Mesenchymal stem cell (in vitro differentiated cells and primary cell): ENCODE measurements around the gene IMMP2L.

Source experiments
- DNase-seq: peaks from one replicate; pipeline ENCODE4 v3.0.0-alpha.2; 2013
- H2AFZ ChIP-seq: one replicate; pipeline ENCODE4 v1.6.1; 2013; ENCODE audit warnings: low read depth, mild to moderate bottlenecking, control low read depth, inconsistent platforms, low read length, moderate library complexity
- H2AK5ac ChIP-seq: 2 replicates; pipeline ENCODE4 v1.6.1; 2013; ENCODE audit warnings: low read length, moderate library complexity, mild to moderate bottlenecking, inconsistent platforms; ENCODE audit not compliant: severe bottlenecking
- H2BK120ac ChIP-seq: one replicate; pipeline ENCODE4 v1.6.1; 2013; ENCODE audit warnings: low read depth, mild to moderate bottlenecking, inconsistent platforms, low read length, moderate library complexity
- H2BK12ac ChIP-seq, 2 experiments: one replicate each; pipeline ENCODE4 v1.6.1; 2013; ENCODE audit warnings: inconsistent platforms in 2 of 2, low read length in 2 of 2, mild to moderate bottlenecking in 2 of 2, moderate library complexity in 2 of 2, control low read depth in 1 of 2
- H2BK15ac ChIP-seq: one replicate; pipeline ENCODE4 v1.6.1; 2013; ENCODE audit warnings: mild to moderate bottlenecking, low read depth, inconsistent platforms; ENCODE audit not compliant: poor library complexity, severe bottlenecking
- H2BK5ac ChIP-seq: 2 replicates; pipeline ENCODE4 v1.6.1; 2013; ENCODE audit warnings: low read depth, mild to moderate bottlenecking, low read length, control low read depth, inconsistent platforms; ENCODE audit not compliant: poor library complexity, severe bottlenecking
- H3K14ac ChIP-seq, 2 experiments: one replicate each; pipeline ENCODE4 v1.6.1; 2013; ENCODE audit warnings: inconsistent platforms in 2 of 2, low read length in 2 of 2, control low read depth in 1 of 2, mild to moderate bottlenecking in 1 of 2, moderate library complexity in 1 of 2
- H3K18ac ChIP-seq, 2 experiments: one replicate each; pipeline ENCODE4 v1.6.1; 2013; ENCODE audit warnings: inconsistent platforms in 2 of 2, low read length in 2 of 2, control low read depth in 1 of 2, low read depth in 1 of 2, mild to moderate bottlenecking in 1 of 2
- H3K23ac ChIP-seq, 2 experiments: one replicate each; pipeline ENCODE4 v1.6.1; 2013; ENCODE audit warnings: inconsistent platforms in 2 of 2, low read length in 2 of 2, mild to moderate bottlenecking in 2 of 2, moderate library complexity in 2 of 2, control low read depth in 1 of 2
- H3K27ac ChIP-seq: 2 replicates; pipeline ENCODE4 v1.5.1; 2013; ENCODE audit warnings: mild to moderate bottlenecking, moderate library complexity, low read length, control low read depth, inconsistent platforms; ENCODE audit not compliant: poor library complexity, severe bottlenecking
- H3K27me3 ChIP-seq, 2 experiments: 2 replicates each; pipeline versions ENCODE4 v1.6.1 to v1.7.0; 2013; ENCODE audit warnings: low read length in 2 of 2, mild to moderate bottlenecking in 2 of 2, moderate library complexity in 2 of 2, control low read depth in 1 of 2, inconsistent platforms in 1 of 2; ENCODE audit not compliant: control insufficient read depth in 1 of 2, insufficient read depth in 1 of 2
- H3K36me3 ChIP-seq, 2 experiments: 2 replicates each; pipeline versions ENCODE4 v1.6.1 to v1.7.0; 2013; ENCODE audit warnings: low read length in 2 of 2, control low read depth in 1 of 2, inconsistent platforms in 1 of 2, low read depth in 1 of 2, mild to moderate bottlenecking in 1 of 2; ENCODE audit not compliant: insufficient read depth in 2 of 2, control insufficient read depth in 1 of 2
- H3K4ac ChIP-seq, 2 experiments: one replicate each; pipeline ENCODE4 v1.6.1; 2013; ENCODE audit warnings: inconsistent platforms in 2 of 2, low read length in 2 of 2, mild to moderate bottlenecking in 2 of 2, moderate library complexity in 2 of 2, control low read depth in 1 of 2, low read depth in 1 of 2
- H3K4me1 ChIP-seq: 2 replicates; pipeline ENCODE4 v1.6.1; 2013; ENCODE audit warnings: low read depth, low read length, control low read depth; ENCODE audit not compliant: control insufficient read depth, insufficient read depth
- H3K4me2 ChIP-seq: 2 replicates; pipeline ENCODE4 v1.6.1; 2013; ENCODE audit warnings: low read length, mild to moderate bottlenecking, inconsistent platforms; ENCODE audit not compliant: poor library complexity, severe bottlenecking
- H3K4me3 ChIP-seq, 2 experiments: 2 replicates each; pipeline versions ENCODE4 v1.5.1 to v1.7.0; 2013; ENCODE audit warnings: low read length in 2 of 2, mild to moderate bottlenecking in 2 of 2, control low read depth in 1 of 2, low read depth in 1 of 2; ENCODE audit not compliant: insufficient read depth in 1 of 2
- H3K79me1 ChIP-seq: replicated peaks from 2 replicates; pipeline ENCODE4 v1.6.1; 2013; ENCODE audit warnings: mild to moderate bottlenecking, control low read depth, low read length, inconsistent platforms; ENCODE audit not compliant: poor library complexity, severe bottlenecking
- H3K9ac ChIP-seq: 2 replicates; pipeline ENCODE4 v1.7.0; 2013; ENCODE audit warnings: mild to moderate bottlenecking, low read length, moderate library complexity
- H3K9me3 ChIP-seq: 2 replicates; pipeline ENCODE4 v1.7.0; 2013; ENCODE audit warnings: mild to moderate bottlenecking, low read length; ENCODE audit not compliant: control insufficient read depth
- H4K8ac ChIP-seq: one replicate; pipeline ENCODE4 v1.6.1; 2013; ENCODE audit warnings: inconsistent platforms, mild to moderate bottlenecking, low read length, moderate library complexity
- H4K91ac ChIP-seq: one replicate; pipeline ENCODE4 v1.6.1; 2013; ENCODE audit warnings: mild to moderate bottlenecking, low read length, inconsistent platforms
- WGBS: methylation state at CpG from one replicate; pipeline ENCODE4 v1.1.7; 2013; ENCODE audit warnings: mixed read lengths; 5-methylcytosine and 5-hydroxymethylcytosine counted together

Gene IMMP2L

DNA sequence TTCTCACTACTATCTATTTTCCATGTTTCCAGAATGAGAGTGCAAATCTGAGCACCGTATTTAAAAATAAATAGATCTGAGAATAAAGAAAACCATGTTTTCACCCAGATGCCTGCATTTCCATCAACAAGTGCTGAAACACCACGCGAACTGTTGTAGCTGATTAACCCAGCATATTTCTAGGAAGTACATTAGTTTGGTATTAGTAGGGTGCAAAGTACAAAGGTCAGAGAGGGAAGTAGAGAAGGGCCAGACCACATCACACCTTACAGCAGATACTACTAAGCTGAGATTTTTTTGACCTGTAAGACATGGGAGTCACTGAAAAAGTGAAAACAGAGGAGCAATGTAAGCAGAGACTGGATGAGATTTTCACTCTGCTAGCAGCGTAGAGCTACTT lies 181.3 kb downstream of the IMMP2L start:
- no peak overlapping the region for H2BK120ac ChIP-seq
- no peak overlapping the region for H2AFZ ChIP-seq
- no peak overlapping the region for H3K4me2 ChIP-seq
- H3K9me3 ChIP-seq = no peaks in the 10 kb centered on the region
- no peaks in the 10 kb centered on the region for H3K4me1 ChIP-seq
- H2BK5ac ChIP-seq = no peak overlapping the region
- no peak for DNase-seq
- no peak overlapping the region for H3K23ac ChIP-seq
- H3K14ac ChIP-seq = no peak overlapping the region
- H3K27ac ChIP-seq = no peak overlapping the region
- H2BK12ac ChIP-seq = no peak overlapping the region
- H3K36me3 ChIP-seq = no peaks in the 10 kb centered on the region
- H2BK15ac ChIP-seq = no peak overlapping the region
- no peak overlapping the region for H4K8ac ChIP-seq
- no peak overlapping the region for H4K91ac ChIP-seq
- no peaks in the 10 kb centered on the region for H3K79me1 ChIP-seq
- H3K9ac ChIP-seq = no peak overlapping the region
- WGBS = 100% methylated on average over 1 of the region's 4 CpGs
- H2AK5ac ChIP-seq = no peak overlapping the region
- no peak overlapping the region for H3K4me3 ChIP-seq
- no peaks in the 10 kb centered on the region for H3K27me3 ChIP-seq
- no peak overlapping the region for H3K18ac ChIP-seq
- no peak overlapping the region for H3K4ac ChIP-seq

DNA sequence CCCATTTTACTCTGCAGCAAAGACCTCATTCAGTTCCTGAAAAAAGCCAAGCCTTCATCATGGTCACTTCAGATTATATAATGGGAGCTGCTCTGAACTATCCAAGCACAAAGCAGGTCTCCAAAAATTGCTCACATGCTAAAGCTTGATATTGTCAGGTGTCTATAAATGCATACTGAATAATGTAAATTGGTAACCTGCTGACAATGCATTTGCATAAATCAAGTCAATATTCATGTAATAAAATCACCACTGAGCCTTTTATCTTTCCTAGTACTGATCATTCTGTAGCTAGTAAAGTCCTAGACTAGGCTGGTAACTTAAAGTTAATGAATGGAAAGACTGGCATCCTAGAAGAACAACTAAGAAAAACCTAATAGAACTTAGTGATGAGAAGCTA lies 188.3 kb downstream of the IMMP2L start:
- Histone ChIP-seq H2BK15ac (no peak overlapping the region), H3K4me3 (no peak overlapping the region), H2AK5ac (no peak overlapping the region), H3K23ac (no peak overlapping the region), H3K4me1 (no peaks in the 10 kb centered on the region), H2BK120ac (no peak overlapping the region), H3K27ac (no peak overlapping the region), H2BK5ac (no peak overlapping the region), H3K79me1 (no peaks in the 10 kb centered on the region), H4K91ac (no peak overlapping the region), H4K8ac (no peak overlapping the region), H3K18ac (no peak overlapping the region), H3K27me3 (no peaks in the 10 kb centered on the region), H2AFZ (no peak overlapping the region), H3K14ac (no peak overlapping the region), H3K4ac (no peak overlapping the region), H3K4me2 (no peak overlapping the region), H3K9me3 (no peaks in the 10 kb centered on the region), H2BK12ac (no peak overlapping the region), H3K36me3 (no peaks in the 10 kb centered on the region), H3K9ac (no peak overlapping the region)
- DNase-seq = no peak

DNA sequence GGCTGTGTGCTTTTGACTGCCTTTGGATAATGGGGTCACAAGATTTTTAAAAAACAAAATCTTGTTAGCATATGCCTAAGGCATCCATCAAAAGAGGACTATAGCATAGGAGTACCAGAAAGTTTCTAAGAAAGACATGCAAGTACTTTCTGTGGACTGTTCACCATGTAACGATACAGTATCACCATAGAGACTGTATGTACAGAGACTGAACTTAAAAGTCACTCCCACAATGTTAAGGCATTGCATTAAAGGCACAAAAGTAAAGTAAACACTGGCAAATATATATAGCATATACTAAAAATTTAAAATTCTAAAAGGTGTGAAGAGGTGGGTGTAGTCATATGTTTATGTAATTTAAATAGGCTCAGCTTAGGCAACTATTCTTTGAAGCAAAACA lies 190.9 kb downstream of the IMMP2L start:
- Histone ChIP-seq H3K27ac (no peak overlapping the region), H3K14ac (no peak overlapping the region), H3K4me2 (no peak overlapping the region), H3K4me3 (no peak overlapping the region), H2BK120ac (no peak overlapping the region), H2BK12ac (no peak overlapping the region), H4K8ac (no peak overlapping the region), H3K23ac (no peak overlapping the region), H3K4ac (no peak overlapping the region), H2BK15ac (no peak overlapping the region), H2BK5ac (no peak overlapping the region), H3K36me3 (no peaks in the 10 kb centered on the region), H3K27me3 (no peaks in the 10 kb centered on the region), H4K91ac (no peak overlapping the region), H2AK5ac (no peak overlapping the region), H3K9ac (no peak overlapping the region), H3K9me3 (no peaks in the 10 kb centered on the region), H3K79me1 (no peaks in the 10 kb centered on the region), H2AFZ (no peak overlapping the region), H3K4me1 (no peaks in the 10 kb centered on the region), H3K18ac (no peak overlapping the region)
- 86% methylated on average over 1 of the region's 1 CpG for WGBS
- no peak for DNase-seq

DNA sequence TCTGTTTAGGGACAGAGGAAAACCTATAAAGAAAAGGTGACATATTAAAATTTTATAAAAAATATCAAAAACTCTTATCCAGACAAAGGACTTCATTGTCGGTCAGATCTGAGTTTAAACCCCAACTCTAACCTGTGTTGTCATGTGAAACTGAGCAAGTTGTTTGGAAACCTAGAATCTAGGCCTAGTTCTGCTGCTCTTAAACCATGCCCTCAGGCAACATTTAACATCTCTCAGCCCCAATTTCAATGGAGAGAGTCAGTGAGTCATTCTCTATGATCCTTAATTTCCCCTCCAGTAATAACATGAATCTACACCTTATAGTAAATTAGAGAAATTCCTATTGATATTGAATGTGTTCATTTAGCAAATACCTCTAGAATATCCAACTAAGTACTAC lies 192.3 kb downstream of the IMMP2L start:
- Histone ChIP-seq H4K8ac (no peak overlapping the region), H3K79me1 (no peaks in the 10 kb centered on the region), H4K91ac (no peak overlapping the region), H3K4me1 (no peaks in the 10 kb centered on the region), H3K27me3 (no peaks in the 10 kb centered on the region), H2BK5ac (no peak overlapping the region), H2BK15ac (no peak overlapping the region), H3K9ac (no peak overlapping the region), H3K9me3 (no peaks in the 10 kb centered on the region), H3K27ac (no peak overlapping the region), H2AFZ (no peak overlapping the region), H3K23ac (no peak overlapping the region), H3K18ac (no peak overlapping the region), H3K14ac (no peak overlapping the region), H3K4me3 (no peak overlapping the region), H2AK5ac (no peak overlapping the region), H3K4me2 (no peak overlapping the region), H2BK120ac (no peak overlapping the region), H3K36me3 (no peaks in the 10 kb centered on the region), H3K4ac (no peak overlapping the region), H2BK12ac (no peak overlapping the region)
- DNase-seq = no peak
- WGBS = 100% methylated on average over 1 of the region's 1 CpG
